Measurements from ENCODE around the gene RAB33B.

DNA sequence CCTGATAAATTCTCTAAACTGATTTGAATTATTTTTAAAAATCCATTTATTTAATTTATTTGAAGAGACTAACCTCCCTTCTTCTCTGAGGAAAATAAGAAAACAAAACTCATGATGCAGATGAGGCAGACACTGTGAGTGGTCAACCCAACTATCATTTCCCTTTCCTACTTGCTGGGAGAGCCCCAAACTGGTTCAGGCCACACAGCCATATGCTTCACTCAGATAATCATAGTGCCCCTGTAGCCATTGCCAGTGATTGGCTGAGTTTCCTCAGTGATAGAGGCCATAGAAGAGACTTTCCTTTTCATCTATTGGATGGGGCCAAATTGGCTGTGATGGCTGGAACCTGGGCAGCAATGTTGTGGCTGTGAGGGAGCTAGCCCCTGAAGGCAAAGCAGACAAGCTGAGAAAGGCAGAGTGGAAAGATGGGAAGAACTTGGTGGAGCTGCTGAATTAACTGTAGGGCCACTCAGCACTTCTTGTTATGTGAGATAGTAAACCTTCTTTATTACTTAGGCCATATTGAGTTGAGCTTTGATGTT lies 49.8 kb downstream of the RAB33B start:
- TF ChIP-seq, protein P1, sequence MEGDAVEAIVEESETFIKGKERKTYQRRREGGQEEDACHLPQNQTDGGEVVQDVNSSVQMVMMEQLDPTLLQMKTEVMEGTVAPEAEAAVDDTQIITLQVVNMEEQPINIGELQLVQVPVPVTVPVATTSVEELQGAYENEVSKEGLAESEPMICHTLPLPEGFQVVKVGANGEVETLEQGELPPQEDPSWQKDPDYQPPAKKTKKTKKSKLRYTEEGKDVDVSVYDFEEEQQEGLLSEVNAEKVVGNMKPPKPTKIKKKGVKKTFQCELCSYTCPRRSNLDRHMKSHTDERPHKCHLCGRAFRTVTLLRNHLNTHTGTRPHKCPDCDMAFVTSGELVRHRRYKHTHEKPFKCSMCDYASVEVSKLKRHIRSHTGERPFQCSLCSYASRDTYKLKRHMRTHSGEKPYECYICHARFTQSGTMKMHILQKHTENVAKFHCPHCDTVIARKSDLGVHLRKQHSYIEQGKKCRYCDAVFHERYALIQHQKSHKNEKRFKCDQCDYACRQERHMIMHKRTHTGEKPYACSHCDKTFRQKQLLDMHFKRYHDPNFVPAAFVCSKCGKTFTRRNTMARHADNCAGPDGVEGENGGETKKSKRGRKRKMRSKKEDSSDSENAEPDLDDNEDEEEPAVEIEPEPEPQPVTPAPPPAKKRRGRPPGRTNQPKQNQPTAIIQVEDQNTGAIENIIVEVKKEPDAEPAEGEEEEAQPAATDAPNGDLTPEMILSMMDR (IDR thresholded peaks at IDR 0.05; ENCODE audit: insufficient read depth, low read length), result no peak
- TF ChIP-seq POLR2AphosphoS5 (IDR thresholded peaks at IDR 0.05; ENCODE audit: low read depth) (no peak), GABPA (IDR thresholded peaks at IDR 0.05; ENCODE audit: low read depth) (no peak)
- TF ChIP-seq, protein P2, sequence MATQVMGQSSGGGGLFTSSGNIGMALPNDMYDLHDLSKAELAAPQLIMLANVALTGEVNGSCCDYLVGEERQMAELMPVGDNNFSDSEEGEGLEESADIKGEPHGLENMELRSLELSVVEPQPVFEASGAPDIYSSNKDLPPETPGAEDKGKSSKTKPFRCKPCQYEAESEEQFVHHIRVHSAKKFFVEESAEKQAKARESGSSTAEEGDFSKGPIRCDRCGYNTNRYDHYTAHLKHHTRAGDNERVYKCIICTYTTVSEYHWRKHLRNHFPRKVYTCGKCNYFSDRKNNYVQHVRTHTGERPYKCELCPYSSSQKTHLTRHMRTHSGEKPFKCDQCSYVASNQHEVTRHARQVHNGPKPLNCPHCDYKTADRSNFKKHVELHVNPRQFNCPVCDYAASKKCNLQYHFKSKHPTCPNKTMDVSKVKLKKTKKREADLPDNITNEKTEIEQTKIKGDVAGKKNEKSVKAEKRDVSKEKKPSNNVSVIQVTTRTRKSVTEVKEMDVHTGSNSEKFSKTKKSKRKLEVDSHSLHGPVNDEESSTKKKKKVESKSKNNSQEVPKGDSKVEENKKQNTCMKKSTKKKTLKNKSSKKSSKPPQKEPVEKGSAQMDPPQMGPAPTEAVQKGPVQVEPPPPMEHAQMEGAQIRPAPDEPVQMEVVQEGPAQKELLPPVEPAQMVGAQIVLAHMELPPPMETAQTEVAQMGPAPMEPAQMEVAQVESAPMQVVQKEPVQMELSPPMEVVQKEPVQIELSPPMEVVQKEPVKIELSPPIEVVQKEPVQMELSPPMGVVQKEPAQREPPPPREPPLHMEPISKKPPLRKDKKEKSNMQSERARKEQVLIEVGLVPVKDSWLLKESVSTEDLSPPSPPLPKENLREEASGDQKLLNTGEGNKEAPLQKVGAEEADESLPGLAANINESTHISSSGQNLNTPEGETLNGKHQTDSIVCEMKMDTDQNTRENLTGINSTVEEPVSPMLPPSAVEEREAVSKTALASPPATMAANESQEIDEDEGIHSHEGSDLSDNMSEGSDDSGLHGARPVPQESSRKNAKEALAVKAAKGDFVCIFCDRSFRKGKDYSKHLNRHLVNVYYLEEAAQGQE (IDR thresholded peaks at IDR 0.05; ENCODE audit: insufficient replicate concordance, low read depth), result no peak
